Choroid plexus epithelial cell (primary cell): ENCODE measurements around the gene FKBP1B.
"Not testable (repeated sequence)": the region's sequence is repeated elsewhere in the genome, so short reads cannot be mapped to it uniquely, and the experiment has no call there.

Source experiments
- DNase-seq: peaks from one replicate; pipeline ENCODE4 v3.0.0-alpha.2; 2010; ENCODE audit warnings: low read depth
- H3K4me3 ChIP-seq: 2 replicates; pipeline ENCODE4 v1.5.1; 2011; ENCODE audit warnings: low read depth, mild to moderate bottlenecking, control low read depth, low read length, moderate library complexity
- TF ChIP-seq, protein P1 (sequence below): conservative IDR thresholded peaks from 2 replicates; pipeline ENCODE4 v1.5.1; 2011; ENCODE audit warnings: low read depth, mild to moderate bottlenecking, control low read depth, inconsistent platforms, low read length, moderate library complexity

Gene FKBP1B

DNA sequence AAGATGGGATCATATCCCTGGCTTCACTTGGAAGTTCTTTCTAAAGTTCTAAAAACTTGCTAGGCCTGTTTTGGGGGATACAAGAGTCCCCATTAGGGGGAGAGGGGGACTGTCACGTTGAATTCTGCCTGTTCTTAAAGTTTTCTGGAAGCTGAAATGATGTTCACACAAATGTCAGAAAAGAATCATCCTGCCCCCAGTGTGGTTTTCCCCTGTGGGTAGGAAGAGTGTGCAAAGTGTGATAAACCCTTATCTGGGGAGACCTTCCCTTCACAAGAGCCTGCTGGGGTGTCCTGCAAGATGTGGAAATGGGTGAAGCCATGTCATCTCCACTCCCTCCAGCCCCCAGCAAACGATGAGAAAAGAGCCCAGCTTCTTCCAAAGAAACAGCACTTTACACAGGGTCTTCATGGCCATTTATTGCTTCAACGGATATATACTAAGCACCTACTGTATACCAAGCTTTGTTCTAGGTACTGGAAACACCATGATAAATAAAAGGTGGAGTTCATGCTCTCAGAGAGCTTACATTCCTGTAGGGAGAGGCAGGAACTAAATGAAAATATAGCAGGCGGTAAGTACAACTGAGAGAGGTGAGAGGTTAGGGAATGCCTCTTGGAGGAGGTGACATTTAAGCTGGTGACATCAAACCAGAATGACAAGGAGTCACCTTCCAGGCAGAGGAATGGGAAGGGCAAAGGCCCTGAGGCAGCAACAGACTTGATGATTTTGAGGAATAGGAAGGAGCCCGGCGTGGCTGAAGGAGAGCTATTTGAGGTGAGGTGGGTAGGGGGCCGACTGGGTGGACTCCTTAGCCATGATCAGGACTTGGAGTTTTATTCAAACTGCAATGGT, 38.1 kb upstream of the FKBP1B start:
- TF ChIP-seq, protein P1, sequence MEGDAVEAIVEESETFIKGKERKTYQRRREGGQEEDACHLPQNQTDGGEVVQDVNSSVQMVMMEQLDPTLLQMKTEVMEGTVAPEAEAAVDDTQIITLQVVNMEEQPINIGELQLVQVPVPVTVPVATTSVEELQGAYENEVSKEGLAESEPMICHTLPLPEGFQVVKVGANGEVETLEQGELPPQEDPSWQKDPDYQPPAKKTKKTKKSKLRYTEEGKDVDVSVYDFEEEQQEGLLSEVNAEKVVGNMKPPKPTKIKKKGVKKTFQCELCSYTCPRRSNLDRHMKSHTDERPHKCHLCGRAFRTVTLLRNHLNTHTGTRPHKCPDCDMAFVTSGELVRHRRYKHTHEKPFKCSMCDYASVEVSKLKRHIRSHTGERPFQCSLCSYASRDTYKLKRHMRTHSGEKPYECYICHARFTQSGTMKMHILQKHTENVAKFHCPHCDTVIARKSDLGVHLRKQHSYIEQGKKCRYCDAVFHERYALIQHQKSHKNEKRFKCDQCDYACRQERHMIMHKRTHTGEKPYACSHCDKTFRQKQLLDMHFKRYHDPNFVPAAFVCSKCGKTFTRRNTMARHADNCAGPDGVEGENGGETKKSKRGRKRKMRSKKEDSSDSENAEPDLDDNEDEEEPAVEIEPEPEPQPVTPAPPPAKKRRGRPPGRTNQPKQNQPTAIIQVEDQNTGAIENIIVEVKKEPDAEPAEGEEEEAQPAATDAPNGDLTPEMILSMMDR = no peak
- no peak for DNase-seq
- no peak overlapping the region for H3K4me3 ChIP-seq

DNA sequence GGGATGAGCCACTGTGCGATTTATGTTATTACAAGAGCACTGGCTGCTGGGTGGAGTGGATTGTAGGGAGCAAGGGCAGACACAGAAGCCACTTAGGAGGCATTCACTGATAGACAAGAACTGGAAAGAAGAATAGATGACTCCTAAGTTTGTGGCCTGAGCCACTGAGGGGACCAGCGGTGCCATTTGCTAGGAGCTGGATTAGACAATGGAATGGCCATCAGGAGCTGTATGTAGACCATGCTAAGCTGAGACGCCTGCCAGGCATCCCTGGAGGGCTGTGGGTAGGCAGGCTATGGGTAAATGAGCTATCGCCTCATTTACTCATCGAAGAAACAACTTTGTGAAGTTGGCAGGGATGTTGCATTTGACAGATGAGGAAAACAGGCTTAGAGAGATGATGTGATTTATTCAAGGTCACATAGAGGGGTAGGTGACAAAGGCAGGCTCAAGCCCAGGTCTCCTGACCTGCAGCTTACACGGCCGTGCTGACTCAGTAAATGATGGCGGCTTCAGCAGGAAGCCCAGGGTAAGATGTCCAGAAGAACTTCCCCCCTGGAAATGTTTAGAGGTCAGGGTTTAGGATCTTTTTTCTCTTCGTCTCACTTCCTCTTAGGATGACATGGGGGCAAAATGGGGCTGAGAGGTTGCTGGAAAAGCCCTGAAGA, 36.9 kb upstream of the FKBP1B start:
- TF ChIP-seq, protein P1 = no peak
- no peak overlapping the region for H3K4me3 ChIP-seq
- no peak for DNase-seq

DNA sequence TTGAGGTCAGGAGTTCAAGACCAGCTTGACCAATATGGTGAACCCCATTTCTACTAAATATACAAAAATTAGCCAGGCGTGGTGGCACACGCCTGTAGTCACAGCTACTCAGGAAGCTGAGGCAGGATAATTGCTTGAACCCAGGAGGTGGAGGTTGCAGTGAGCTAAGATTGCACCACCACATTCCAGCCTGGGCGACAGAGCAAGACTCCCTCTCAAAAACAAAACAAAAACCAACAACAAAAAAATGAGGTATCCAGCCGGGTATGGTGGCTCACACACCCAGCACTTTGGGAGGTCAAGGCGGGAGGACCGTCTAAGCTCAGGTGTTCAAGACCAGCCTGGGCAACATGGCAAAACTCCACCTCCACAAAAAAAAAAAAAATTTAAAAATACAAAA, 34.6 kb upstream of the FKBP1B start:
- not testable (repeated sequence) for H3K4me3 ChIP-seq

DNA sequence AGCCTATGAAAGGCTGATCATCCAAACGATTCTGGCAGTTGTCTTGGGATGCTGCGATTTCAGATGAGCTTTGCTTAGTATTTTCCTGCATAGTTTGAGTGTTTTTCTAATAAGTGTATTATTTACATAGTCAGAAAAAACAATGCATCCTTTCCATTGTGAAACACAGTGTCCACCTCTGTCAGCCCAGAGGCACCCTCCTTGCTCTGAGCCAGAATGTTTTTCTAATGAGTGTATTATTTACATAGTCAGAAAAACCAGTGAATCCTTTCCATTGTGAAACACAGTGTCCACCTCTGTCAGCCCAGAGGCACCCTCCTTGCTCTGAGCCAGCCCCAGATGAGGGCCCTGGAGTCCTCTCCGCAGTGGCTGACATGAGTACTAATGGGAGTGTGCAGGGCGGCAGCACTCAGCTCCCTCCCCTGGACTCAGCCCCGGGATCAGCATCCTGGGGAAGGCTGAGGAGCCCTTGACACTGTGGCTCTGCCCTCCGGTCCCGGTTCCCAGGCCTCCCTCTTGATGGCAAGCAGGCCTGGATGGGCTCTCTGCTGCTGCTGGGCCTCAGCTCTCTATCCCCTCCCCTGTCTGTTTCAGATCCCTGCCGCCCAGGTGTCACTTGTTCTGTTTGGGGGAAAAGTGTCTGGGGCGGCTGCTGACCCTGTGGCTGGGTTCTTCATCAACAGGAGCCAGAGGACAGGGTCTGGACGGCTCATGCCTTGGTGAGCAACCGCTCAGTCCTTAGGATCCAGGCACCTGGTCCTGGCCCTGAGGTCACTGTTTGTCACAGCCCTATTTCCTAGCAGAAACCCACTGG, 33.8 kb upstream of the FKBP1B start:
- peak; percentile 81 for DNase-seq
- no peak overlapping the region for H3K4me3 ChIP-seq
- TF ChIP-seq, protein P1 = no peak

More for the DNA sequence above, 34.6 kb upstream of the FKBP1B start:
- DNase-seq = not testable (repeated sequence)

DNA sequence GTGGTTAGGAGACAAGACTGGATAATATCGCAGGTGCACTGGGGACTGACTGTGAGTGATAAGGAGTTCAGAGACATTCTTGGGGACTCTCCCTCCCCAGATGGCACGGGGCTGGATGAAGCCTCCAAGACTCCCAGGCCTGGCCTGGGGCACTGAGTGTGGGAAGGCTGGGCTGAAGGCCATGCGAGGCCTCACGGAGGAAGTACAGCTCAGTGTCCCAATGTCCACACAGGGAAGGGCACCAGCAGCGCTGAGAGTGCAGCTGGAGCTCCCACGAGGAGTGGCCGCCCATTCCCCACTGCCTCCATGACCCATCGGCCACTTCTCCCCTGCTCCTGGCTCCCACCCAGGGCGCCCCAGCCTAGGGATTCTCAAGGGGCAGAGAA, 33.2 kb upstream of the FKBP1B start:
- H3K4me3 ChIP-seq = no peak overlapping the region
- DNase-seq = no peak
- TF ChIP-seq, protein P1 = no peak

DNA sequence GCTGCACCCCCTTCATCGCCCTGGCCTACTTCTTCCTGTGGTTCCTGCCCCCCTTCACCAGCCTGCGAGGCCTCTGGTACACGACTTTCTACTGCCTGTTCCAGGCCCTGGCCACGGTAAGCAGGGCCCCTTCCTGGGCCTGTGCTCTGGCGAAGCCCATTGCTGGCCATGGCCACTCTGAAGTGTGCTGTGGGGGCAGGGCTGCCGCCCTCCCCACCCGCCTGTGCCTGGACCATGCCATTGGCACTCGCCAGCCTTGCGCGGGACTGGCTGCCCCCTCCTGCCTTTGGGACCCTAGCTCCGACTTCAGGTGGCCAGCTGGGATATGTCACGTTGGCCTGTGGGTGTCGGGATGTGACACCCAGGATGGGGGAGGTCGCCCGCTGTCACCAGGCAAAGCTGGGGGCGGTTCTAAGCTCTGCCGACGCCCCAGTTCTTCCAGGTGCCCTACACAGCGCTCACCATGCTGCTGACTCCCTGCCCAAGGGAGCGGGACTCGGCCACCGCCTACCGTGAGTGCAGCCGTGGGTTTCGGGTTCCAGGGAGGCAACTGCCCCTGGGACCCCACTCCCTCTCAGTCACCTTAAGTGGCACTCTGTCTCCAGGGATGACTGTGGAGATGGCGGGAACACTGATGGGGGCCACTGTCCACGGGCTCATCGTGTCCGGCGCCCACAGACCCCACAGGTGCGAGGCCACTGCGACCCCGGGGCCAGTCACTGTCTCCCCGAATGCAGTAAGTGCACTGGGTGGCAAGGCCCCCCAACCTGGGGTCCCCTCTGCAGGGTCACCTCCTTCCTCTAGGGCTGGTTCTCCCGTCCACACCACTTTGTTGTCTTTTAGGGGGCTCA, 32.5 kb upstream of the FKBP1B start:
- TF ChIP-seq, protein P1 = no peak
- DNase-seq = no peak
- no peak overlapping the region for H3K4me3 ChIP-seq

DNA sequence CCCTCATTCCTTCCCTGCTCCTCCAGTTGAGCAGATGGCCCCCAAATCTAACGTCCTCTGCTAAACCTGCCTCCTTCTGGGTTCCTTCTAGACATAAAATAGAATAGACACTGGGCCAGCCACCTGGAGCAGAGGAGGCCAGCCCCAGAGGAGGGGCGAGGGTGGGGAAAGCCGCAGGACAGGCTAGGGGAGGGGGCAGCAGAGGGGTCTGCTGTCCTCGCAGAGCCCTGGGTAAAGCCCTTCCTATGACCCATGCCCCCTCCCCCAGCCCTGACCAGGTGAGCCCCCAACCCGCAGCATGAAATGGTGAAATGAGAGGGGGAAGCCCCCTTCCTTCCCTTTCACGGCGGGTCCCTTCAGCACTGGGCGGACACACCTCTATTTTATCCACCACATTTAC, 31.8 kb upstream of the FKBP1B start:
- H3K4me3 ChIP-seq = no peak overlapping the region

More for the DNA sequence above, 31.8 kb upstream of the FKBP1B start:
- DNase-seq = no peak
- TF ChIP-seq, protein P1 = no peak
